GM23338 (cell line): ENCODE data around the gene RMI1. TPM values are rescaled to one million over a fixed set of nuclear protein-coding genes. Genes with fewer than 3 reads are reported as not detected.

Experiments
- ATAC-seq: fragments of 200-7000 bp; cut with Tn5 transposase; 3 replicates; pipeline ENCODE4 v1.9.1; 2020
- DNase-seq: peaks from one replicate; pipeline ENCODE4 v3.0.0-alpha.2; 2015; ENCODE audit warnings: low spot score
- H2AFZ ChIP-seq: fragments of 200-600 bp; sonication (generic); 2 replicates; pipeline ENCODE4 v1.8.0; 2016; ENCODE audit warnings: antibody characterized with exemption, mild to moderate bottlenecking, moderate library complexity
- H3F3A ChIP-seq: fragments of 200-600 bp; sonication (generic); replicated peaks from 2 replicates; pipeline ENCODE4 v1.8.0; 2017; ENCODE audit warnings: antibody characterized with exemption, mixed run types, low read depth
- H3K27ac ChIP-seq: fragments of 200-600 bp; sonication (generic); 2 replicates; pipeline ENCODE4 v1.6.1; 2016; ENCODE audit warnings: low read depth
- H3K27me3 ChIP-seq: fragments of 200-600 bp; sonication (generic); 2 replicates; pipeline ENCODE4 v1.8.0; 2016; ENCODE audit warnings: mild to moderate bottlenecking, mixed run types, moderate library complexity; ENCODE audit not compliant: insufficient read depth
- H3K36me3 ChIP-seq: fragments of 200-600 bp; sonication (generic); 2 replicates; pipeline ENCODE4 v1.8.0; 2016; ENCODE audit warnings: mild to moderate bottlenecking; ENCODE audit not compliant: insufficient read depth
- H3K4me1 ChIP-seq: fragments of 200-600 bp; sonication (generic); 2 replicates; pipeline ENCODE4 v1.8.0; 2016; ENCODE audit warnings: mild to moderate bottlenecking, moderate library complexity; ENCODE audit not compliant: insufficient read depth
- H3K4me2 ChIP-seq: fragments of 200-600 bp; sonication (generic); 2 replicates; pipeline ENCODE4 v1.7.1; 2017; ENCODE audit warnings: mixed run types
- H3K4me3 ChIP-seq: fragments of 200-600 bp; sonication (generic); 2 replicates; pipeline ENCODE4 v1.6.1; 2016; ENCODE audit warnings: mixed run types
- H3K79me2 ChIP-seq: fragments of 200-600 bp; sonication (generic); replicated peaks from 2 replicates; pipeline ENCODE4 v1.8.0; 2017; ENCODE audit warnings: mild to moderate bottlenecking; ENCODE audit not compliant: insufficient read depth
- H3K9me2 ChIP-seq: fragments of 200-600 bp; sonication (generic); 2 replicates; pipeline ENCODE4 v1.8.0; 2017; ENCODE audit not compliant: insufficient read depth
- H4K20me1 ChIP-seq: fragments of 200-600 bp; sonication (generic); replicated peaks from 2 replicates; pipeline ENCODE4 v1.8.0; 2017; ENCODE audit warnings: mild to moderate bottlenecking; ENCODE audit not compliant: insufficient read depth
- H3K27ac Mint-ChIP-seq: 2 replicates; pipeline ENCODE4 v1.8.0; 2020; ENCODE audit warnings: inconsistent platforms, mild to moderate bottlenecking, moderate library complexity, mixed read lengths
- H3K27me3 Mint-ChIP-seq: 3 replicates; pipeline ENCODE4 v1.8.0; 2022; ENCODE audit warnings: low read depth, mild to moderate bottlenecking, moderate library complexity, mixed read lengths, inconsistent platforms; ENCODE audit not compliant: insufficient read depth, poor library complexity
- H3K36me3 Mint-ChIP-seq: 3 replicates; pipeline ENCODE4 v1.8.0; 2021; ENCODE audit warnings: low read depth, mild to moderate bottlenecking, inconsistent platforms, moderate library complexity, mixed read lengths
- H3K4me1 Mint-ChIP-seq: 3 replicates; pipeline ENCODE4 v1.8.0; 2020; ENCODE audit warnings: mild to moderate bottlenecking, inconsistent platforms, mixed read lengths
- H3K4me3 Mint-ChIP-seq: 3 replicates; pipeline ENCODE4 v1.8.0; 2021; ENCODE audit warnings: moderate library complexity, mild to moderate bottlenecking, inconsistent platforms, mixed read lengths
- H3K9me3 Mint-ChIP-seq: 3 replicates; pipeline ENCODE4 v1.8.0; 2020; ENCODE audit warnings: moderate library complexity, mild to moderate bottlenecking, inconsistent platforms, mixed read lengths
- CREB1 ChIP-seq: fragments of 250-450 bp; sonication (Bioruptor Pico); IDR thresholded peaks from 2 replicates; pipeline ENCODE4 v1.5.0; 2020; ENCODE audit warnings: low read depth, mild to moderate bottlenecking, moderate library complexity
- CTCF ChIP-seq, 2 experiments: fragments of 200-600 bp in 1 of 2; sonication (generic) in 1 of 2; conservative IDR thresholded peaks; 2 replicates each; pipeline versions ENCODE4 v1.5.1 to v1.6.1; 2016 to 2017; ENCODE audit warnings: antibody characterized with exemption in 2 of 2, low read depth in 2 of 2, mild to moderate bottlenecking in 2 of 2, moderate library complexity in 1 of 2
- ETS1 ChIP-seq: IDR thresholded peaks from 2 replicates; pipeline ENCODE4 v1.6.1; 2016; ENCODE audit warnings: antibody characterized with exemption
- EZH2 ChIP-seq: fragments of 200-600 bp; sonication (generic); IDR thresholded peaks from one replicate; pipeline ENCODE4 v1.8.0; 2017; ENCODE audit warnings: antibody characterized with exemption, mild to moderate bottlenecking, low read depth; ENCODE audit not compliant: unreplicated experiment
- JUNB ChIP-seq: IDR thresholded peaks from one replicate; pipeline ENCODE4 v1.6.1; 2016; ENCODE audit warnings: antibody characterized with exemption; ENCODE audit not compliant: unreplicated experiment
- NANOG ChIP-seq: IDR thresholded peaks from 2 replicates; pipeline ENCODE4 v1.6.1; 2016; ENCODE audit warnings: antibody characterized with exemption, borderline replicate concordance
- POLR2AphosphoS5 ChIP-seq: IDR thresholded peaks from 2 replicates; pipeline ENCODE4 v1.6.1; 2016; ENCODE audit warnings: antibody characterized with exemption, low read depth
- ZNF331 ChIP-seq: fragments of 250-450 bp; sonication (Bioruptor Pico); IDR thresholded peaks from 2 replicates; pipeline ENCODE4 v1.5.0; 2020; ENCODE audit warnings: low read depth, mild to moderate bottlenecking, moderate library complexity
- polyA plus RNA-seq: library from polyadenylated mRNA; unstranded; fragments of >200 nt; fragmentation: Nextera tagmentation; extraction: Ambion mirVana; gene quantifications from 2 replicates; pipeline ENCODE4 v1.2.1, GENCODE V29; 2016
- total RNA-seq: library from RNA; depleted of rRNA; stranded (reverse); fragments of >200 nt; shearing (Covaris generic); gene quantifications from 2 replicates; pipeline ENCODE4 v1.2.3, GENCODE V29; 2014
- TF ChIP-seq, protein P1 (sequence below): IDR thresholded peaks from one replicate; pipeline ENCODE4 v1.6.1; 2018; ENCODE audit warnings: antibody characterized with exemption; ENCODE audit not compliant: unreplicated experiment
- TF ChIP-seq, protein P2 (sequence below): fragments of 250-450 bp; sonication (Bioruptor Pico); IDR thresholded peaks from 2 replicates; pipeline ENCODE4 v1.5.0; 2020; ENCODE audit warnings: mild to moderate bottlenecking, moderate library complexity

RMI1 gene
- total and polyA plus RNA-seq, 2 experiments from 2014 or later, result 16.9 to 36.1 TPM

DNA sequence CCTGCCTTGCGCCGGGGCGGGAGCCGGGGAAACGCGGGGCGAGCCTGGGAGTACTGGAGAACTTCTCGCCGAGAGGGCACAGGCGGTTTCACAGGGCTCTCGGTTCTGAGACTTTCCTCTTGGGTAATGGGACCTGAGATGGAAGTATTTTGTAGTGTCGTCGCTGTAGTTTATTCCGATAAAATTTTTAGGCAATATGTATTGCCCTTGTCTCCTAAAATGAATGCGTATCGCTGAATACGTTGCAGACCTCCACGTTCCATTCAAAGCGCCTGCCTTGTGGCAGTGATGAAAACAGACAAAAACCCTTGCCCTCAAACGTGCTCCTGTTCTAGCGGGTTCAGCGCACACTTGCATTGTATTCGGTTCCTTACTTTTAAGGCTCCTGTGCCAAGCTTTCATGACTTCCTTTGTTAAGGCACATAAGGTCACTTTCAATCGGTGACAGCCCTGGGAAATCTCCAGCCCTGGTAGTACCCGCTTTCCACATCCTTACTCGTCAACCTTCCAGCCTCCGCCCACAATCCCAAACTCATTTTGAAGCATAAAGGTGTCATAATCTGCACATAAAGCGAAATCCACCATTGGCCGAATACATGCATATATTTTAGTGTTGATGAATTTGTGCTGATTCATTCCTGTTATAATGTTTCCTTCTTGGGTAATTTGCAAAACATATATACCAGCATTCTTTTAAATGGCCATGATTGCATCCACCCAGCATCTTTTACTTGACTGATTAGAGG is 694 bp downstream of the RMI1 start (continued):
- no peak for TF ChIP-seq CTCF (conservative IDR thresholded peaks at IDR 0.05; ENCODE audit: low read depth in 2 of 2)
- no peak for TF ChIP-seq EZH2
- no peak for TF ChIP-seq JUNB
- TF ChIP-seq ETS1, result no peak
- TF ChIP-seq NANOG, result no peak

DNA sequence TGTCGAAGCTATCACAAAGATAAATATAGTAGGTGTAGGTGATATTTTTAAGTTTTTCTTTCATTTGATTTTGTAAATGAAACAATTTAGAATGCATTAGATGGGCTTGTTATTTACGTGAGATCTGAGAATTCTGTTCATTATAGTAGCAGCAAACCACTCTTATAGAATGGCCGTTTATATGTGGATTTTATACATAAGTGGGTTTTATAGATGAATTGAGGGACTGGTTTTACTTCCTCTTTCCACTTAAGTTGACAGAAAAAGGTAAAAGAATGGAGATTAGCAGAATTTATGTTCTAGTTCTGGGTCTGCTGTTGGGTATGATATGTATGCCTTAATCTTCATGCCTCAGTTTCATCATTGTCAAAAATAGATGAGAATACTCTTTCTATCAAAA is 5.6 kb downstream of the RMI1 start:
- Histone ChIP-seq H3K79me2 (peaks cover 98% of the 10 kb centered on the region), H3K4me2 (no peak overlapping the region), H3K4me3 (no peak overlapping the region), H3K27me3 (no peaks in the 10 kb centered on the region), H3K9me2 (no peaks in the 10 kb centered on the region), H3K4me1 (peaks cover 15% of the 10 kb centered on the region), H3K27ac (no peak overlapping the region), H4K20me1 (peaks cover 46% of the 10 kb centered on the region), H2AFZ (no peak overlapping the region), H3K36me3 (no peaks in the 10 kb centered on the region), H3F3A (no peaks in the 10 kb centered on the region)
- peaks cover 21% of the 10 kb centered on the region for H3K4me1 Mint-ChIP-seq
- H3K9me3 Mint-ChIP-seq, result no peaks in the 10 kb centered on the region; the same call in 2 of the 3 replicates
- H3K27me3 Mint-ChIP-seq, result peaks cover 6% of the 10 kb centered on the region
- peaks cover 25% of the 10 kb centered on the region for H3K36me3 Mint-ChIP-seq
- H3K4me3 Mint-ChIP-seq, result no peak overlapping the region
- DNase-seq, result no peak
- no peak for ATAC-seq
- no peak overlapping the region for H3K27ac Mint-ChIP-seq
- TF ChIP-seq NANOG, result no peak
- no peak for TF ChIP-seq EZH2
- no peak for TF ChIP-seq ZNF331 (CRISPR knock-in tag)
- TF ChIP-seq JUNB, result no peak
- TF ChIP-seq CREB1 (CRISPR knock-in tag), result no peak
- TF ChIP-seq, protein P1, sequence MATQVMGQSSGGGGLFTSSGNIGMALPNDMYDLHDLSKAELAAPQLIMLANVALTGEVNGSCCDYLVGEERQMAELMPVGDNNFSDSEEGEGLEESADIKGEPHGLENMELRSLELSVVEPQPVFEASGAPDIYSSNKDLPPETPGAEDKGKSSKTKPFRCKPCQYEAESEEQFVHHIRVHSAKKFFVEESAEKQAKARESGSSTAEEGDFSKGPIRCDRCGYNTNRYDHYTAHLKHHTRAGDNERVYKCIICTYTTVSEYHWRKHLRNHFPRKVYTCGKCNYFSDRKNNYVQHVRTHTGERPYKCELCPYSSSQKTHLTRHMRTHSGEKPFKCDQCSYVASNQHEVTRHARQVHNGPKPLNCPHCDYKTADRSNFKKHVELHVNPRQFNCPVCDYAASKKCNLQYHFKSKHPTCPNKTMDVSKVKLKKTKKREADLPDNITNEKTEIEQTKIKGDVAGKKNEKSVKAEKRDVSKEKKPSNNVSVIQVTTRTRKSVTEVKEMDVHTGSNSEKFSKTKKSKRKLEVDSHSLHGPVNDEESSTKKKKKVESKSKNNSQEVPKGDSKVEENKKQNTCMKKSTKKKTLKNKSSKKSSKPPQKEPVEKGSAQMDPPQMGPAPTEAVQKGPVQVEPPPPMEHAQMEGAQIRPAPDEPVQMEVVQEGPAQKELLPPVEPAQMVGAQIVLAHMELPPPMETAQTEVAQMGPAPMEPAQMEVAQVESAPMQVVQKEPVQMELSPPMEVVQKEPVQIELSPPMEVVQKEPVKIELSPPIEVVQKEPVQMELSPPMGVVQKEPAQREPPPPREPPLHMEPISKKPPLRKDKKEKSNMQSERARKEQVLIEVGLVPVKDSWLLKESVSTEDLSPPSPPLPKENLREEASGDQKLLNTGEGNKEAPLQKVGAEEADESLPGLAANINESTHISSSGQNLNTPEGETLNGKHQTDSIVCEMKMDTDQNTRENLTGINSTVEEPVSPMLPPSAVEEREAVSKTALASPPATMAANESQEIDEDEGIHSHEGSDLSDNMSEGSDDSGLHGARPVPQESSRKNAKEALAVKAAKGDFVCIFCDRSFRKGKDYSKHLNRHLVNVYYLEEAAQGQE, result no peak
- TF ChIP-seq, protein P2, sequence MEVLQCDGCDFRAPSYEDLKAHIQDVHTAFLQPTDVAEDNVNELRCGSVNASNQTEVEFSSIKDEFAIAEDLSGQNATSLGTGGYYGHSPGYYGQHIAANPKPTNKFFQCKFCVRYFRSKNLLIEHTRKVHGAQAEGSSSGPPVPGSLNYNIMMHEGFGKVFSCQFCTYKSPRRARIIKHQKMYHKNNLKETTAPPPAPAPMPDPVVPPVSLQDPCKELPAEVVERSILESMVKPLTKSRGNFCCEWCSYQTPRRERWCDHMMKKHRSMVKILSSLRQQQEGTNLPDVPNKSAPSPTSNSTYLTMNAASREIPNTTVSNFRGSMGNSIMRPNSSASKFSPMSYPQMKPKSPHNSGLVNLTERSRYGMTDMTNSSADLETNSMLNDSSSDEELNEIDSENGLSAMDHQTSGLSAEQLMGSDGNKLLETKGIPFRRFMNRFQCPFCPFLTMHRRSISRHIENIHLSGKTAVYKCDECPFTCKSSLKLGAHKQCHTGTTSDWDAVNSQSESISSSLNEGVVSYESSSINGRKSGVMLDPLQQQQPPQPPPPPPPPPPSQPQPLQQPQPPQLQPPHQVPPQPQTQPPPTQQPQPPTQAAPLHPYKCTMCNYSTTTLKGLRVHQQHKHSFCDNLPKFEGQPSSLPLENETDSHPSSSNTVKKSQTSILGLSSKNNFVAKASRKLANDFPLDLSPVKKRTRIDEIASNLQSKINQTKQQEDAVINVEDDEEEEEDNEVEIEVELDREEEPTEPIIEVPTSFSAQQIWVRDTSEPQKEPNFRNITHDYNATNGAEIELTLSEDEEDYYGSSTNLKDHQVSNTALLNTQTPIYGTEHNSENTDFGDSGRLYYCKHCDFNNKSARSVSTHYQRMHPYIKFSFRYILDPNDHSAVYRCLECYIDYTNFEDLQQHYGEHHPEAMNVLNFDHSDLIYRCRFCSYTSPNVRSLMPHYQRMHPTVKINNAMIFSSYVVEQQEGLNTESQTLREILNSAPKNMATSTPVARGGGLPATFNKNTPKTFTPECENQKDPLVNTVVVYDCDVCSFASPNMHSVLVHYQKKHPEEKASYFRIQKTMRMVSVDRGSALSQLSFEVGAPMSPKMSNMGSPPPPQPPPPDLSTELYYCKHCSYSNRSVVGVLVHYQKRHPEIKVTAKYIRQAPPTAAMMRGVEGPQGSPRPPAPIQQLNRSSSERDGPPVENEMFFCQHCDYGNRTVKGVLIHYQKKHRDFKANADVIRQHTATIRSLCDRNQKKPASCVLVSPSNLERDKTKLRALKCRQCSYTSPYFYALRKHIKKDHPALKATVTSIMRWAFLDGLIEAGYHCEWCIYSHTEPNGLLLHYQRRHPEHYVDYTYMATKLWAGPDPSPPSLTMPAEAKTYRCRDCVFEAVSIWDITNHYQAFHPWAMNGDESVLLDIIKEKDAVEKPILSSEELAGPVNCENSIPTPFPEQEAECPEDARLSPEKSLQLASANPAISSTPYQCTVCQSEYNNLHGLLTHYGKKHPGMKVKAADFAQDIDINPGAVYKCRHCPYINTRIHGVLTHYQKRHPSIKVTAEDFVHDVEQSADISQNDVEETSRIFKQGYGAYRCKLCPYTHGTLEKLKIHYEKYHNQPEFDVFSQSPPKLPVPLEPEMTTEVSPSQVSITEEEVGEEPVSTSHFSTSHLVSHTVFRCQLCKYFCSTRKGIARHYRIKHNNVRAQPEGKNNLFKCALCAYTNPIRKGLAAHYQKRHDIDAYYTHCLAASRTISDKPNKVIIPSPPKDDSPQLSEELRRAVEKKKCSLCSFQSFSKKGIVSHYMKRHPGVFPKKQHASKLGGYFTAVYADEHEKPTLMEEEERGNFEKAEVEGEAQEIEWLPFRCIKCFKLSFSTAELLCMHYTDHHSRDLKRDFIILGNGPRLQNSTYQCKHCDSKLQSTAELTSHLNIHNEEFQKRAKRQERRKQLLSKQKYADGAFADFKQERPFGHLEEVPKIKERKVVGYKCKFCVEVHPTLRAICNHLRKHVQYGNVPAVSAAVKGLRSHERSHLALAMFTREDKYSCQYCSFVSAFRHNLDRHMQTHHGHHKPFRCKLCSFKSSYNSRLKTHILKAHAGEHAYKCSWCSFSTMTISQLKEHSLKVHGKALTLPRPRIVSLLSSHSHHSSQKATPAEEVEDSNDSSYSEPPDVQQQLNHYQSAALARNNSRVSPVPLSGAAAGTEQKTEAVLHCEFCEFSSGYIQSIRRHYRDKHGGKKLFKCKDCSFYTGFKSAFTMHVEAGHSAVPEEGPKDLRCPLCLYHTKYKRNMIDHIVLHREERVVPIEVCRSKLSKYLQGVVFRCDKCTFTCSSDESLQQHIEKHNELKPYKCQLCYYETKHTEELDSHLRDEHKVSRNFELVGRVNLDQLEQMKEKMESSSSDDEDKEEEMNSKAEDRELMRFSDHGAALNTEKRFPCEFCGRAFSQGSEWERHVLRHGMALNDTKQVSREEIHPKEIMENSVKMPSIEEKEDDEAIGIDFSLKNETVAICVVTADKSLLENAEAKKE (CRISPR knock-in tag), result no peak
- no peak for TF ChIP-seq POLR2AphosphoS5
